ENCODE data around the gene EPHA7.
A peak's percentile ranks its signal among the peaks of the same experiment; 100 is the strongest.

The EPHA7 gene

DNA sequence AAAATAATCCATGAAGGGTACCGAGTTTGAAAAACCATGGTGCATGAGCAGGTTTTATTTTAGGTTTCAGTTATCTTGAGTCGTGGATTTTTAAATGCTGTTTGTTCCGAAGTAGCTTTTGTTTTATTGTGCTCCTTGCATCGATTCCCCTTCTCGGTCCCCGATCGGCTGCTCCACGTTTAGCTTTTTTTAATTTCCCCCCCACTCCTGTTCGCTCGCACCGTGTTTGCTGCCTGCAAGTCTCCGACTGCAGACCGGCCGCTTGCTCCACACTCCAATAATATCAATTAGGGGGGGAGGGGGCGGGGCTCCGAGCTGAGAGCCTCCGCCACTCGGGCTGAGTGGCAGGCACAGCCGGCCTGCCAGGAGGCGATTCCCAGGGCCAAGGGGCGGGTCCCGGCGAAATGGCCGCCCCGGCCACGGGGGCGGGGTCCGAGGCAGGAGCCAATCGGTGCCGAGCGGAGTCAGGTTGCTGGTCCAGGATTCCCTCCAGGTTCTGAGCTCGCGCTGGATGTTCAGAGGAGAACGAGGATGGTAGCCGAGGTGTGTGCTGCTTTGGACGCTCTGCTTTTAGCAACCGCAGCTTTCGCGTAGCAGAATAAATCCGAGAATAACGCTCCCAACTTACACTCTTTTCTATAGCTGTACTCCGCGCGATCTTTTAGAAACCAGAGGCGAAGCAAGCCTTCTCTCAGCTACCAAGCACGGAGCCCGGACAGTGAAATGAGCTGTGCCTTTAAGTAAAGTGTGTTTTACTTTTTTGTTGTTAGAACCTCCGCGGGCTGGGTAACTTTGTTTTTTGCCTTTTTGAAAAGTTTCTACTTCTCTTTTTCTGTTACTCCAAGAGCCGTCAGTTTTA is at the start of gene EPHA7:
TSS of gene EPHA7 (minus strand) at position 256 of the 859 bp plus-strand sequence. CDS start at position 38, 218 bp downstream.
- peak; percentile 85 for DNase-seq (ENCODE audit: low read depth)

DNA sequence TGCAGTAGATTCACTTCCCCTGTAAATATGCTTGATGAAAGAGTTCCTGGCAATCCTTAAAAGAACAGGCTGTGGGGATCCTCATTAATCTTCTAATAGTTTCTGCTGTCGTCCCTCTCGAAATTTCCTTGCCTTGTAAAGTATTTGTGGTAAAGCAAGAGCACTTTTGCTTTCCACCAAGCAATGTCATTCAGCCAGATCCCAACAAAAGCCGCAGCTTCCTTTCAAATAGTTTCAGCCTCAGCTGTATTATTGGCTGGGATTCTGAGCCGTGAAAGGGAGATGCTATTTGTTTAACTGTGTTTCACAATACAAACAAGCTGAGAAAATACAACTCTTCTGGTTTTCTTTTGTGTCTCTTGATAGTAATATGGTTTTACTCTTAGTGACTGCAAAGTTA is 48.9 kb upstream of the EPHA7 start:
- H3K4me3 ChIP-seq (ENCODE audit: low read depth, low read length) = no peak overlapping the region
- peak; percentile 12 for DNase-seq (ENCODE audit: low read depth)

More for the DNA sequence above, at the start of gene EPHA7:
- peak within 1 kb of the TSS; percentile 57 for H3K4me3 ChIP-seq (ENCODE audit: low read depth, low read length)

DNA sequence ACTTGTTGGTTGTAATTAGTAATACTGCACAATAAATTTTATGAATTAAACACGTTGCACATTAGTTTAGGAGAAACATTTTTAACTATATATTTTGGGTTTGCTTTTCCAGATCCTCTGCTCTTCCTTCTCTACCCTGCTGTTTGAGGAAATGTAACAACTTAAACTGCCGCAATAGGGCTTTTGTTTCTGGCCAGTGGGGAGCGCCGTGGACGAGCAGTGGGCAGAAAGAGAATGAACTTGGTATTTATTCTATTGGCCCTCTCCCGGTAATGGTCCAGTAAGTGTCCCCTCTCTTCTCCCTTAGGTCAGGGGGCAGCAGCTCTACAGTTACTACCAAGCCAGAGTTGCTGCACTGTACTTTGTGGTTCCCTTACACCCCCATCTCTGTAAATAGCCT is 35.2 kb upstream of the EPHA7 start:
- H3K4me3 ChIP-seq (ENCODE audit: low read depth, low read length) = no peak overlapping the region
- DNase-seq (ENCODE audit: low read depth) = no peak

DNA sequence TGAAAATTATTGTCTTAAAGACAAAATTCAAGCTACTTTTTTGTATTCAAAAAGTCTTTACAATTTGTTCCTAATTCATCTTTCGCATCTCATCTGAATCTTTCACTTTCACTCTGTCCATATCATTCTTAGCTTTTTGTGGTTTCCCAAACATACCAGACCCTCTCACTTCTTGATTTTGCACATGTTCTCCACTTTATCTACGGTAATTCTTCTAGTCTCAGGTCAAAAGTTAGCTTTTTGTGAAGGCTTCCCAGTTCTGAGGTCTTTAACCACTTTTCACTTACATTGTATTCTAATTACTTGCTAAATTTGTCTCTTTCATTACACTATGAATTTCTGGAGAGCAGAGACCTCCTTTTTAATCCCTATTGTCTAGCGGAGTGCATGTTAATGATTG is 34.6 kb upstream of the EPHA7 start:
- no peak overlapping the region for H3K4me3 ChIP-seq (ENCODE audit: low read depth, low read length)
- no peak for DNase-seq (ENCODE audit: low read depth)

DNA sequence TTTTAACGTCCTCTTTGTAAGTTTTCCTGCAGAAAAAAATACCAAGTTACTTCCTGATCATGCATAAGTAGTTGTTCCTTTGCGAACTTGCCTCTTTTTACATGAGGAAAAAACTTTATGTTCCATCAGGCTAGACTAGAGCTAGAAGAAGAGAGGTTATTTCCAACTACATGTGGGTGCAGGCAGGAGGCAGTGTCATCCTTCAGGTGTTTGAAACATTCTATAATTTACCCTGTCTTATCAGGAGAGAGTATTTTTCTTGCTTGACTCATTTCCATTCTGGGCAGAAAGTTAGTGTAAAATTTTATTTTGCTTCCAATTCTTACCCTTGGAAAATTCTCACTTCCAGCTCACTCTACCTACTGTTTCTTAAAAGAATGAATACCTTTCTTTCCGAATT is 28.5 kb upstream of the EPHA7 start:
- no peak overlapping the region for H3K4me3 ChIP-seq (ENCODE audit: low read depth, low read length)

DNA sequence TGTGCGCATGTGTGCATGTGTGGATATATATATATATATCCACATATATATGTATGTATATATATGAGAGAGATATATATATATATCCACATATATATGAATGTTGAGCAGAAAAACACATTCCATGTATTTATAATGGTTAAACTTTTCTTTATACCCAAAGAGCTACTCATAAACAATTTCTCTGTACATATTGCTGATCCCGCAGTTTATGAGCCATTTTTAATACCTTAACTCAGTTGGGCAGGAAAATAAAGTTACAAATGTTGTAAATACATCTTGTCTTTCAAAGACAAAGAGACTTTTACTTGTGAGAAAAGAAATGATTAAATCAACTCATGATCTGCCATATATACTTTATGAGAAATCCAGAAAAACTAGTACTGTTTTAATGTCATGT is 18.1 kb upstream of the EPHA7 start:
- no peak overlapping the region for H3K4me3 ChIP-seq (ENCODE audit: low read depth, low read length)
- DNase-seq (ENCODE audit: low read depth) = no peak

More for the DNA sequence above, 28.5 kb upstream of the EPHA7 start:
- DNase-seq (ENCODE audit: low read depth) = no peak

DNA sequence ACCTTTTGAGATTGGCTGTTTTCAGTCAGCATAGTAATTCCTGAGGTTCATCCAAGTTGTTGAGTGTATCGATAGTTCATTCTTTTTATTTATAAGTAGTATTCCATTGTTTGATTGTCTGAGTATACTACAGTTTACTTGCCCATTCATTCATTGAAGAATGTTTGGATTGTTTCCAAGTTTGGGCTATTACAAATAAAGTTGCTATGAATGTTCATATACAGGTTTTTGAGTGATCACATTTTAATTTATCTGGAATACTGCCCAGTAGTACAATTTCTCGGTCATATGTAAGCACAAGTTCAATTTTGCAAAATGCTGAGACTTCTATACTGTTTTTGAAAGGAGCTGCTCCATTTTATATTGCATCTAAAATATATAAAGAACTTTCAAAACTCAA is 14.2 kb upstream of the EPHA7 start:
- H3K4me3 ChIP-seq (ENCODE audit: low read depth, low read length) = no peak overlapping the region
- DNase-seq (ENCODE audit: low read depth) = no peak

DNA sequence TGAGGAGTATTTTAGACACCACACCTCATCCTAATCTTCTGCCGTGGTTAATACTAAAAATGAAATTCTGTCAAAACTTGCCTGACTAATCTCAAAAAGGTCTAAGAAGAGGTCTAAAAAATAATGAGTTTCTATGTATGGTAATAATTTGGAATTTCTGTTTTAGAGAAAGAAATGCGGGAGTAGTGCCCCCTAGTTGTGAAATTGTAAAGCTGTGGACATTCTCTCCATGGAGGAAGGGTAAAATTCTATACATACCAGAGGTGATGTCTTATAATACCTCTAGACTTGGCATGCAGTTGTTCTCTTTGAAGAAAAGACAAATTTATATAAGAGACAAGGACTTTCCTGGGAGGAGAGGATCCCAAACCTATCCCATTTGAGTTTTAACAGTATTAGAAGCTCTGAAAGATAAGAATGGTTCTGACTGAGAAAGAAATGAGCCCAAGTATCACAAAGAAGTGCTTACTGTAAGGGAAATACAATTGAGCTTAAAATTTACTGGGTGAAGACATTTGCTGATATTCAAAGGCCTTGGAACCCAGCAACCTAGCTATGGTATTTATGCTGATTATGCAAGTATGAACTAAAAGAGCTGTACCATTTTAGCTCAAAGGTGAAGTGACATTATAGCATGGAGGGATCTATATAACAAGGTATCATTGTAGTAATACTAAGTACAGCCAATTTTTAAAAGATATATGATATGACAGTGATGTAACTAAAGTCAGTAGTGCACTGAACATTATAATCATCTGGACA is 5.1 kb upstream of the EPHA7 start:
- DNase-seq (ENCODE audit: low read depth) = no peak
- H3K4me3 ChIP-seq (ENCODE audit: low read depth, low read length) = no peak overlapping the region

DNA sequence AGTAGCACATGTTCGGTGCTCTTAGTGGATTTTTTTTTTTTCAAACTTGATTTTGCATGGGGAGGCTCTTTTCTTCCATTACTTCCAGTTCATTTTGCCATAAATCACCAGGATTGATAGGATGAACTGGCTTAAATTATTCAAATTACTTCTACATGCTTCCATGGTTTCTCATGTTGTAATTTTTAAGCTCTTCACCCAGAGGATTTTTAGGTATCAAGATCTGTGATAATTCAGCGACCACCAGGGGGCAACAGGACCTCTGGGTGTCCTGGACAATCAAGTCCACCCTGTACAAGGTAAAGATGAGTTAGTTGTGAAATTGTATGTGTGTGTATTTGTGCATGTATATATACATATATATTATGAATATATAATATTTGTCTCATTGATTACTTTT is 4.2 kb upstream of the EPHA7 start:
- no peak overlapping the region for H3K4me3 ChIP-seq (ENCODE audit: low read depth, low read length)
- DNase-seq (ENCODE audit: low read depth) = no peak

DNA sequence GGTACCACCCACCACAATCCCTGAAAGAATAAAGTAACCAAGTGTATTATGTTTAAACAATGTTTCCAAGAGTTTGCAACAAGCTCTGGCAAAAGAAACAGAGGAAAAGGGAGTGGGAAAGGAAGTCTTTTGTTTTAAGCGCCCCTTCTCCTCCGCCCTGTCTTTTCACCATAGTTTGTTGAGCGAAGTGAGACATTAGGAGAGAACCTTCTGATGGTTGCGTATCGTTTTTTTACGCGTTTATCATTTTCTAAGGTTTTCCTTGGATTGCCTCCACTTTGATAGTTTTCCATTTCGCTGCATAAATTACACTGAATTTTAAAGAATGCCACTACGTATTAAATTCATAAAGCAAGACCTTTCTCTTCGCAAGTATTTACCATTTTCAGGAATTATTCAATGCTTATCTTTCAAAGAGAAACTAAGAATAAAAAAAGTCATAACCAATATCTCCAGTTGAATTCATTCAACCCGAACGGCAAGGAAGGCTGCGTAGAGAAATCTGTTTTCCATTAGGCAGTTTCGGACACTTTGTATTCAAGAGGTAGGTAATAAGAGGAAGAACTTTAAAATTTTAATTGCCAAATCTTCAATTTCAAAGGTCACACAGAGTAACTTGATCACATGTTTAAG is 920 bp upstream of the EPHA7 start:
- no peak for DNase-seq (ENCODE audit: low read depth)
- peak overlapping the region; percentile 57 for H3K4me3 ChIP-seq (ENCODE audit: low read depth, low read length)

DNA sequence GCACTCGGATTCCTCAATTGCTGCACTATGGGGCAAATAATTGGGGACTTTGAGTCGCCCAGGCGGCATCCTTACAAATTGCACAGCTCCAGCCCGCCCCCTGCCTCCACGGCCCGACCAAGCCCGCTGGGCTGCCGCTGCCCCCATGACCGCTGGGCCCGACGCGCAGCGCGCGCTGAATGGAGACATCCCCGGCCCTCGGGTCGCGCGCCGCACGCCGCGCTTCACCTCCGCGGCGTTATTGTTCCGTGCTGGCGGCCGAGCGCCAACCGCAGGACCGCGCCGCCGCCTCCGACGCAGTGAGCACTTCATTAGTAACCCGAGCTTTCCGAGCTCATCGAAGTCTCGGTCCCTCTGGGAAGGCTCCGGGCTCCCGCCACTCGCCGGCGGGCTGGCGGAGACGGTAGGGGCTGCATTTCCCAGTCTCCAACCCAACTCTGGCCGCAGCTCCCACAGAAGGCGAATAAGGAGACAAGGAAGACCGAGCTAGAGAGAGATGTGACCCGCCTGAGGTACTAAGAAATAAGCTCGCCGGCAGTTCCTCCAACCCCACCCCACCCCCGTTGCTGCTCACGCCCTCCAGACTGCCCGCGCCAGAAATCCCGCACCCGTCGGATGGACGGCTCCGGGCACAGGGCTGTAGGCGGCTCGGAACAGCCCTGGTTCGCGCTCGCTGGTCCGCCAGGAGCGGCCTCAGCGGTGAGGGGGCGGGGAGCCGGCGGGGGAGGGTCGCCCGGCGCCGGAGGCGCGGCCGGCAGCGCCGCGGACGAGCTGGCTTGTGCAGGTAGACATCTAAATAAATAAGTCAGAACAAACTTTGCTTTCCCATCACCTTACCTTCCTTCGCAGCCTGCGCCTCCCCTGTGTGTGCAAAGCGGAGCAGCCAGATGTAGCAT is 703 bp downstream of the EPHA7 start:
- DNase-seq (ENCODE audit: low read depth) = no peak
- peak overlapping the region; percentile 57 for H3K4me3 ChIP-seq (ENCODE audit: low read depth, low read length)

DNA sequence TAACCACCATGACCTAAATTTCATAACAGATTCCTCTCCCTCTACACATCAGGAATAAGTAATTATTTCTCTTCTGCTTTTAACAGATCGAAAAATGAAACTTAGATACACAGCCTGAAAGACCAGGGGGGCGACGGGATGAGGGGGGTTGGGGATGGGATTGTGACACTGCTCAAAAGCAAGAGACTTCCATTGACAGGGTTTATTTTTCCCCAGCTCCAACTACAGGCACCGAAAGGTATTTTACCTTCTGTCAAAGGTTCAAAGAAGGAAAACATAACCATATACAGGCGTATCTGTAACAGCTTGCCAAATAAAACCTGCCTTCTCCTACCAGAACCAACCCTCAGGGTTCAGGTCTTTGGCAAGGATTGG is 1.3 kb downstream of the EPHA7 start:
- no peak for DNase-seq (ENCODE audit: low read depth)
- H3K4me3 ChIP-seq (ENCODE audit: low read depth, low read length) = peak overlapping the region; percentile 57

DNA sequence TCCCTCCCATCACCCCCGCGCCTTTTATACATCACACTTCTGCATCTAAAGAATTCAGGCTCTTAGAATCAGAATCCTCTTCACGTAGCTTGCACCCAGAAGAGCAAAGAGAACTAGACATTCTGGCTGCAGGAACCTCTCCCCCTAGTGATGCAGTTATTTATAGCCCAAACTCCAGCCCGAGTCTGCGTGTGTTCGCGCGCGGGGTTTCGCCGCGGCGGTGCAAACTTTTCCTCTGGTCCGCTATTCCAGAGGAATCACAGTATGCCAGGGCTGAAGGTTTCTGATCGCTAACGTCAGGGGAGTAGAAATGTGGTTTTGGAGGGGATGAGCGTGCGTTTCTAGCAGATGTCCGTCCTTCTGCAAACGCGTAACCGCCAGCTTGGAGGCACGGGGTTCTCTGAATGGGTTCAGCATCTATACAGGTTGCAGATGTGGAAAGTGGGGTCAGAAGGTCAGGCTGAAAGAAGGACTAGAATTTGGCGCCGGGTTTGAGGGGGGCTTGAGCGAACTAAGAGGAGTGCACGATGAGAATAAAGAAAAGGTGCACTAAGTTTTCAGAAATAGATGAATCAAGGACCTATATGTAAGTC is 1.8 kb downstream of the EPHA7 start:
- DNase-seq (ENCODE audit: low read depth) = no peak
- peak overlapping the region; percentile 57 for H3K4me3 ChIP-seq (ENCODE audit: low read depth, low read length)

DNA sequence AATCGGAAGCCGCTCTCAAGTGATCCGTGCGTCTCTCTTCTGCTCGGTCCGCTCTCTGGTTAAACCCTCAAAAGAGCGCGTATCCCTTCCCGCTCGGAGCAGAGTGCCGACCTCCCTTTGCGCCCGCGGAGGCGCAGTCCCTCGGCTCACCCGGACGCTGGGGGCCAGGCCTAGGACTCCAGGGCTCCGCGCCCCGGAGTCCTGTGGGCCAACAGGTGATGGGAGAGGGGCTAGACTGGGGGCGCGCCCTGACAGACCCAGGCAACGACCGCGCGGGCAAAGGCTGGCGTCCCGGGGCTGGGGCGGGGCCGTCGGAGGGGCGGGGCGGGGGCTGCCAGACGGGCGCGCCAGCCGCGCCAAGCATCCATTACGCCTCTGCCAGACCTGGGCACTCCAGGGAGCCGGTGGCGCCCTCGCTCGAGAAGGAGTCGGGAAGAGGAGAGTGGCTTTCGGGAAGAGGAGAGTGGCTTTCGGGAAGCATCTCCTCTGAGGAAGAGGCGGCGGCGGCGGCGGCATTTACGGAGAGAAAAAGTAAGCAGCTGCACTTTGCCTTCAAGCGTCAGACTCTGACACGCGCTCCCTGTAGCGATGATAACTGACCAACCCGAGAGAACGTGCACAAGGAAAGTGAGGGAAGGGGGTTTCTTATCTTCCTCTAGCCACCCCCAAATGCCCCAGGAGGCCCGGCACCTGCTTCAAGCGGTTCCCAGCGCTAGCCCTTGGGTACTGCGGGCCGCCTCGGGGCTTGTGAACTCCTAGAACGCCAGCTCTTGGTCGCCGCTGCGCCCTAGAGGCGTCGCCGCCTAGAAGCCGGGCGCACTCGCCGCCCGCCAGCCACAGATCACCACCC is 2.6 kb downstream of the EPHA7 start:
- DNase-seq (ENCODE audit: low read depth) = no peak
- peak overlapping the region; percentile 57 for H3K4me3 ChIP-seq (ENCODE audit: low read depth, low read length)

DNA sequence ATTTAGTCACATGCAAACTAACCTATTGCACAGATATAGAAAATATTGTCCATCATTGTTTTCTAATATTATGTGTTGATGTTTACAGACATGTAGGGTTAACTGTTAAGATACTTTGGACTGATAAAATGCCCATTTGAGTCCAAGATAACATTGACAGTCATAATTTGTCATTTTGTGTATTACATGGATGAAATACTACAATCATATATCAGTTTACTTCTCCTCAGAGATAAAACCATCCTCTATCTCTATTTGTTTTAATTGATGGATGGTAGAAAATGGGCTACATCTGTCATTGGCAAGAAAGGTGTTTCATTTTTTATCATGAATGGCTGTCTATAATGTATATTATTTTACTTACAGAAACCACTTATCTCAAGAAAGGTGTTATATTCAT is 6.2 kb downstream of the EPHA7 start:
- no peak overlapping the region for H3K4me3 ChIP-seq (ENCODE audit: low read depth, low read length)
- DNase-seq (ENCODE audit: low read depth) = no peak

DNA sequence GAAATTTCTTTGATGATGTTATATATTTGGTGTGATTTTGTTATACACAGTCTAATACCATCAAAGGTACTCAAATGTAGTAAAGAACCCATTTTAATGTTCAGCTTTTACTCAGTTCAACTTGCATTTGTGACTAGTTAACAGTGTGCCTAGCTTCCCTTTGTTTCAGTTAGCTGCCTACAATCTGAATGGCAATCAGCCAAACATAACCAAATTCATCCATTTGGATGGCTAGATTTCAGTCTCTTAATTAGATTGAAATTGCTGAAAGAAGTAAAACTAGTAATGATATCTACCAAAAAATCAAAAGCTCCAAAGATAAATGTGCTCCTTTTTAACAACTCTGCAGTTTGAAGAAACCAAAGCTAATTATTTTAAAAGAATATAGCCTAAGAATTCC is 6.9 kb downstream of the EPHA7 start:
- DNase-seq (ENCODE audit: low read depth) = no peak

DNA sequence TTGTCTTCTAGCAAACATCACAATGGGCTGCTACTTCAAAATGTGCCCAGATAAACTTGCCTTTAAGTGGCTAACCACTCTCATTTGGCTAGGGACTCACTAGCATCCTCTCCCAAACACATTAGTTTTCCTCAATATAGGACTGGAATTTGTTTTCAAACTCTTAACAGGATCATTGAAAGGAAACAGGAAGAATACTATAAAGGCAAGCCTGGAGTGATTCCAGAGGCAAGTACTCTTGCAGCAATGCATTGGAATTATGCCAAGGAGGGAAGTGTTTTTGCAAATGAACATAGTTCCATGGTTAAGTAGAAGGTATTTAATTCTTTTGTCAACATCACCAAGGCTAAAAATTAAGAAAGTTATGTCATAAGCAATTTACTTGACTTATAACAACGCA is 12.2 kb downstream of the EPHA7 start:
- no peak overlapping the region for H3K4me3 ChIP-seq (ENCODE audit: low read depth, low read length)
- DNase-seq (ENCODE audit: low read depth) = peak; percentile 68

More for the DNA sequence above, 6.9 kb downstream of the EPHA7 start:
- no peak overlapping the region for H3K4me3 ChIP-seq (ENCODE audit: low read depth, low read length)

DNA sequence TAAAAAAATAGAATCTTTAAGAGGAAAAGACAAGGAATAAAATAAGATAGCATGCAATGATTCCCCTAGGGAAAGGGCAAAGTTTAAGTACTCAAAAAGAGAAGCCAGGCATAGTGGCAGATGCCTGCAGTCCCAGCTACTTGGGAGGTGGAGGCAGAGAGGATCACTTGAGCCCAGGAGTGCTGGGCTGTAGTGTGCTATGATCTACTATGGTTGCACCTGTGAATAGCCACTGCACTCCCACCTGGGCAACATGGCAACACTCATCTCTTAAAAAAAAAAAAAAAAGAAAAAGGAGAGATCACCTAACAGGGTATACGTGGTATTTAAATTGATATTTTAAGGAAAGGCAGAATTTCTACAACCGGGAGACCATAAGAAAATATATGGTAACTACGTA is 16.0 kb downstream of the EPHA7 start:
- DNase-seq (ENCODE audit: low read depth) = no peak
- H3K4me3 ChIP-seq (ENCODE audit: low read depth, low read length) = no peak overlapping the region
